GM21390 (cell line): ENCODE measurements around the gene RCOR3.
"Not testable (repeated sequence)": the region's sequence is repeated elsewhere in the genome, so short reads cannot be mapped to it uniquely, and the experiment has no call there.

Source experiments
- ATAC-seq: cut with Tn5 transposase; IDR thresholded peaks from one replicate; pipeline ENCODE4 v1.9.1; 2021; ENCODE audit not compliant: unreplicated experiment

The RCOR3 gene

GRCh38 chr1:211258756-211259637 lies at the start of gene RCOR3:
RCOR3 (plus strand) TSS chr1:211259366; CDS start chr1:211259561, 195 bp downstream.
- peak; percentile 58 for ATAC-seq

- ATAC-seq: no peak
These were observed 49.1 kb upstream of the RCOR3 start for GRCh38 chr1:211210052-211210451.

GRCh38 chr1:211210965-211211364 lies 48.2 kb upstream of the RCOR3 start:
- no peak for ATAC-seq

- ATAC-seq: no peak
These were observed 45.5 kb upstream of the RCOR3 start for GRCh38 chr1:211213702-211214101.

- no peak for ATAC-seq
These were observed 43.6 kb upstream of the RCOR3 start for GRCh38 chr1:211215577-211215976.

GRCh38 chr1:211217392-211217791 lies 41.8 kb upstream of the RCOR3 start:
- no peak for ATAC-seq

- not testable (repeated sequence) for ATAC-seq
These were observed 36.5 kb upstream of the RCOR3 start for GRCh38 chr1:211222469-211223234.

GRCh38 chr1:211228573-211229364 lies 30.4 kb upstream of the RCOR3 start:
- ATAC-seq: not testable (repeated sequence)

GRCh38 chr1:211229365-211229759 lies 29.8 kb upstream of the RCOR3 start:
- no peak for ATAC-seq

- ATAC-seq: no peak
These were observed 27.3 kb upstream of the RCOR3 start for GRCh38 chr1:211231873-211232272.

GRCh38 chr1:211236633-211237320 lies 22.4 kb upstream of the RCOR3 start:
- no peak for ATAC-seq

- ATAC-seq: no peak
These were observed 21.6 kb upstream of the RCOR3 start for GRCh38 chr1:211237579-211237978.

GRCh38 chr1:211240567-211240966 lies 18.6 kb upstream of the RCOR3 start:
- ATAC-seq: not testable (repeated sequence)

- ATAC-seq: no peak
These were observed 18.1 kb upstream of the RCOR3 start for GRCh38 chr1:211241071-211241470.

GRCh38 chr1:211243639-211244038 lies 15.5 kb upstream of the RCOR3 start:
- not testable (repeated sequence) for ATAC-seq

- ATAC-seq: not testable (repeated sequence)
These were observed 12.6 kb upstream of the RCOR3 start for GRCh38 chr1:211246583-211246982.

- ATAC-seq: no peak
These were observed 11.2 kb upstream of the RCOR3 start for GRCh38 chr1:211247921-211248320.

GRCh38 chr1:211249611-211250010 lies 9.6 kb upstream of the RCOR3 start:
- not testable (repeated sequence) for ATAC-seq

- ATAC-seq: no peak
These were observed 1.3 kb upstream of the RCOR3 start for GRCh38 chr1:211257826-211258225.

- ATAC-seq: peak; percentile 36
These were observed 833 bp upstream of the RCOR3 start for GRCh38 chr1:211258310-211258755.
